H1 (cell line): ENCODE measurements around the gene FAM98A. TPM values are rescaled to one million over a fixed set of nuclear protein-coding genes. Genes with fewer than 3 reads are reported as not detected.

Experiments used
- NRF1 ChIP-seq: IDR thresholded peaks from 2 replicates; pipeline ENCODE4 v1.6.1; 2011; ENCODE audit warnings: mild to moderate bottlenecking, low read depth, low read length, improper control_type of control experiment
- TCF12 ChIP-seq: IDR thresholded peaks from 2 replicates; pipeline ENCODE4 v1.6.1; 2011; ENCODE audit warnings: low read depth, mild to moderate bottlenecking, low read length
- polyA plus RNA-seq, 7 experiments: library from polyadenylated mRNA; depleted of rRNA in 3 of 7; stranded (reverse) in 5 of 7; unstranded in 2 of 7; fragments of >200 nt in 5 of 7; fragments of 200-250 nt in 2 of 7; gene quantifications; 1 replicate in 5 of 7; 2 replicates in 1 of 7; 4 replicates in 1 of 7; pipeline versions ENCODE4 v1.2.1 to v1.2.3, GENCODE V29; 2011 to 2013; ENCODE audit warnings: missing spikeins in 2 of 7, mixed read lengths in 2 of 7
- total RNA-seq: library from RNA; stranded (reverse); fragmentation: NEBNext Ultra II Directional; extraction: Animal tissue kit (Norgen Biotek cat#: 25700); gene quantifications from 2 replicates; pipeline ENCODE4 v1.2.1, GENCODE V29; 2021
- TF ChIP-seq, protein P1 (sequence below), 3 experiments: IDR thresholded peaks; 1 replicate in 2 of 3; 2 replicates in 1 of 3; pipeline versions ENCODE4 v1.5.1 to v1.6.1; 2011; ENCODE audit warnings: low read length in 3 of 3, mild to moderate bottlenecking in 3 of 3, inconsistent platforms in 2 of 3, low read depth in 1 of 3, moderate library complexity in 1 of 3; ENCODE audit not compliant: insufficient read depth in 1 of 3; ENCODE audit errors: control extremely low read depth in 1 of 3

FAM98A gene
- total and polyA plus RNA-seq, 2 of the 8 experiments (the other 6 are each of a cell fraction or from before 2014, with no cell fraction given), result 53.2 to 103 TPM

DNA sequence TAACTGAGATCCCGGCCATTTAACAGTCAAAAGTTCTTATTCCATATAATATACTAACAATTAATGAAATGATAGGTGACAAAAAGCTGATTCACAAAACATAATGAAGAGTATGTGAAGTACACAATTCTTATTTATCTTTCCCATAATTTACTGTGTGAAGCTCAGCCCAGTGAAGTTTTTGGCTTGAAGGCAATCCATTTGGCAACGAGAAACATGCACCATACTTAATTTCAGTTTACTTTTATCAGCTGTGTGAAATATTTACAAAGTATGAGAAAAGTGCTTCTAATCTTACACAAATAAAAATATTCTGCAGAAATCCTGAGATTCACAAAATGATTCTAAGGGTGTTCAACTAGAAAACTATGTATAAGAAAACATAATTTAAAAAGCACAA lies 12.3 kb downstream of the FAM98A start (continued):
- TF ChIP-seq NRF1 (no peak), TCF12 (no peak)
- TF ChIP-seq, protein P1, sequence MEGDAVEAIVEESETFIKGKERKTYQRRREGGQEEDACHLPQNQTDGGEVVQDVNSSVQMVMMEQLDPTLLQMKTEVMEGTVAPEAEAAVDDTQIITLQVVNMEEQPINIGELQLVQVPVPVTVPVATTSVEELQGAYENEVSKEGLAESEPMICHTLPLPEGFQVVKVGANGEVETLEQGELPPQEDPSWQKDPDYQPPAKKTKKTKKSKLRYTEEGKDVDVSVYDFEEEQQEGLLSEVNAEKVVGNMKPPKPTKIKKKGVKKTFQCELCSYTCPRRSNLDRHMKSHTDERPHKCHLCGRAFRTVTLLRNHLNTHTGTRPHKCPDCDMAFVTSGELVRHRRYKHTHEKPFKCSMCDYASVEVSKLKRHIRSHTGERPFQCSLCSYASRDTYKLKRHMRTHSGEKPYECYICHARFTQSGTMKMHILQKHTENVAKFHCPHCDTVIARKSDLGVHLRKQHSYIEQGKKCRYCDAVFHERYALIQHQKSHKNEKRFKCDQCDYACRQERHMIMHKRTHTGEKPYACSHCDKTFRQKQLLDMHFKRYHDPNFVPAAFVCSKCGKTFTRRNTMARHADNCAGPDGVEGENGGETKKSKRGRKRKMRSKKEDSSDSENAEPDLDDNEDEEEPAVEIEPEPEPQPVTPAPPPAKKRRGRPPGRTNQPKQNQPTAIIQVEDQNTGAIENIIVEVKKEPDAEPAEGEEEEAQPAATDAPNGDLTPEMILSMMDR (IDR thresholded peaks at IDR 0.05; ENCODE audit: control extremely low read depth in 1 of 3, insufficient read depth in 1 of 3, low read depth in 1 of 3, low read length in 3 of 3), result no peak
